Neuron (in vitro differentiated cells): Measurements from ENCODE around the gene LRRC27.

ENCODE experiments used
- H2AFZ ChIP-seq: one replicate; pipeline ENCODE4 v1.6.1; 2013; ENCODE audit warnings: low read depth, mild to moderate bottlenecking, inconsistent platforms, low read length, moderate library complexity
- H3K27me3 ChIP-seq: one replicate; pipeline ENCODE4 v1.6.1; 2013; ENCODE audit warnings: low read length; ENCODE audit not compliant: insufficient read depth
- H3K36me3 ChIP-seq: one replicate; pipeline ENCODE4 v1.6.1; 2013; ENCODE audit warnings: low read length; ENCODE audit not compliant: insufficient read depth
- H3K4me1 ChIP-seq: one replicate; pipeline ENCODE4 v1.6.1; 2013; ENCODE audit warnings: low read length; ENCODE audit not compliant: insufficient read depth
- H3K4me3 ChIP-seq: 2 replicates; pipeline ENCODE4 v1.5.1; 2013; ENCODE audit warnings: mild to moderate bottlenecking, low read length, moderate library complexity
- H3K9me3 ChIP-seq: one replicate; pipeline ENCODE4 v1.6.1; 2013; ENCODE audit warnings: low read length

The LRRC27 gene

GRCh38 chr10:132418527-132419416, 86.8 kb downstream of the LRRC27 start:
- H3K9me3 ChIP-seq = no peaks in the 10 kb centered on the region
- H3K36me3 ChIP-seq = peaks cover 3% of the 10 kb centered on the region
- H3K4me3 ChIP-seq = no peak overlapping the region
- H2AFZ ChIP-seq = no peak overlapping the region
- H3K4me1 ChIP-seq = peaks cover 8% of the 10 kb centered on the region
- H3K27me3 ChIP-seq = no peaks in the 10 kb centered on the region

- Histone ChIP-seq H2AFZ (no peak overlapping the region), H3K9me3 (no peaks in the 10 kb centered on the region), H3K4me1 (peaks cover 8% of the 10 kb centered on the region), H3K4me3 (no peak overlapping the region), H3K36me3 (no peaks in the 10 kb centered on the region), H3K27me3 (no peaks in the 10 kb centered on the region)
Observed at GRCh38 chr10:132419538-132420468, 87.8 kb downstream of the LRRC27 start.

GRCh38 chr10:132420469-132420980, 88.5 kb downstream of the LRRC27 start:
- Histone ChIP-seq H3K9me3 (no peaks in the 10 kb centered on the region), H3K27me3 (no peaks in the 10 kb centered on the region), H3K4me3 (no peak overlapping the region), H2AFZ (no peak overlapping the region), H3K4me1 (peaks cover 8% of the 10 kb centered on the region), H3K36me3 (no peaks in the 10 kb centered on the region)

- Histone ChIP-seq H3K36me3 (no peaks in the 10 kb centered on the region), H2AFZ (no peak overlapping the region), H3K9me3 (no peaks in the 10 kb centered on the region), H3K4me1 (peaks cover 8% of the 10 kb centered on the region), H3K27me3 (no peaks in the 10 kb centered on the region), H3K4me3 (no peak overlapping the region)
Observed at GRCh38 chr10:132420981-132421846, 89.2 kb downstream of the LRRC27 start.

GRCh38 chr10:132421847-132422751, 90.1 kb downstream of the LRRC27 start:
- Histone ChIP-seq H3K27me3 (no peaks in the 10 kb centered on the region), H3K4me1 (peaks cover 8% of the 10 kb centered on the region), H2AFZ (no peak overlapping the region), H3K9me3 (no peaks in the 10 kb centered on the region), H3K4me3 (no peak overlapping the region), H3K36me3 (no peaks in the 10 kb centered on the region)

GRCh38 chr10:132422903-132423825, 91.2 kb downstream of the LRRC27 start:
- H2AFZ ChIP-seq = no peak overlapping the region
- no peaks in the 10 kb centered on the region for H3K27me3 ChIP-seq
- no peaks in the 10 kb centered on the region for H3K36me3 ChIP-seq
- H3K4me1 ChIP-seq = peaks cover 8% of the 10 kb centered on the region
- no peaks in the 10 kb centered on the region for H3K9me3 ChIP-seq
- no peak overlapping the region for H3K4me3 ChIP-seq

- Histone ChIP-seq H3K9me3 (no peaks in the 10 kb centered on the region), H3K36me3 (no peaks in the 10 kb centered on the region), H2AFZ (no peak overlapping the region), H3K27me3 (no peaks in the 10 kb centered on the region), H3K4me1 (peaks cover 8% of the 10 kb centered on the region), H3K4me3 (no peak overlapping the region)
Observed at GRCh38 chr10:132423966-132424861, 92.2 kb downstream of the LRRC27 start.

GRCh38 chr10:132425029-132425756, 93.2 kb downstream of the LRRC27 start:
- Histone ChIP-seq H3K4me1 (peaks cover 8% of the 10 kb centered on the region), H3K4me3 (no peak overlapping the region), H2AFZ (no peak overlapping the region), H3K9me3 (no peaks in the 10 kb centered on the region), H3K27me3 (no peaks in the 10 kb centered on the region), H3K36me3 (no peaks in the 10 kb centered on the region)

- H3K9me3 ChIP-seq = no peaks in the 10 kb centered on the region
- H3K4me3 ChIP-seq = no peak overlapping the region
- peaks cover 8% of the 10 kb centered on the region for H3K4me1 ChIP-seq
- no peaks in the 10 kb centered on the region for H3K27me3 ChIP-seq
- no peaks in the 10 kb centered on the region for H3K36me3 ChIP-seq
- H2AFZ ChIP-seq = no peak overlapping the region
Observed at GRCh38 chr10:132425757-132426155, 93.8 kb downstream of the LRRC27 start.
